ENCODE measurements around the gene SMIM22. TPM values are rescaled to one million over a fixed set of nuclear protein-coding genes. Genes with fewer than 3 reads are reported as not detected.

Gene SMIM22
- total and polyA plus RNA-seq, 7 donors, result 0.32 TPM; not detected in 6

DNA sequence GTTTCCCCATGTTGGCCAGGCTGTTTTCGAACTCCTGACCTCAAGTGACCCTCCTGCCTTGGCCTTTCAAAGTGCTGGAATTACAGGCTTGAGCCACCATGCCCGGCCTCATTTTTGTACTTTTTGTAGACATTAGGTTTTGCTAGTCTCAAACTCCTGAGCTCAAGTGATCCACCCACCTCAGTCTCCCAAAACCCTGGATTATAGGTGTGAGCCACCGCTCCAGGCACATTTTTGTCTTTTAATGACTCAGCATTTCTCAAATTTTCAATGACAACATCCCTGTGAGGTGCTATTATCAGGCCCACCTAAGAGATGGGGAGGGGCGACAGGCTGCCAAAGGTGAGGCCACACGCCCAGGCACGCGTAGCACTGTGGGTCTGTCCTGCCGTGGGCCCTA, 8.1 kb upstream of the SMIM22 start:
- Histone ChIP-seq H3K9me3 (no peaks in the 10 kb centered on the region), H3K36me3 (ENCODE audit: insufficient read depth in 1 of 2, low read depth in 1 of 2) (no peaks in the 10 kb centered on the region), H3K4me3 (no peak overlapping the region), H3K27ac (no peak overlapping the region), H3K27me3 (ENCODE audit: insufficient read depth in 3 of 3, low read length in 2 of 3) (no peaks in the 10 kb centered on the region), H3K4me1 (no peaks in the 10 kb centered on the region)
- DNase-seq, result no peak
- intact Hi-C loops (cut with DNase I), result no loop called here
- TF ChIP-seq, protein P1, sequence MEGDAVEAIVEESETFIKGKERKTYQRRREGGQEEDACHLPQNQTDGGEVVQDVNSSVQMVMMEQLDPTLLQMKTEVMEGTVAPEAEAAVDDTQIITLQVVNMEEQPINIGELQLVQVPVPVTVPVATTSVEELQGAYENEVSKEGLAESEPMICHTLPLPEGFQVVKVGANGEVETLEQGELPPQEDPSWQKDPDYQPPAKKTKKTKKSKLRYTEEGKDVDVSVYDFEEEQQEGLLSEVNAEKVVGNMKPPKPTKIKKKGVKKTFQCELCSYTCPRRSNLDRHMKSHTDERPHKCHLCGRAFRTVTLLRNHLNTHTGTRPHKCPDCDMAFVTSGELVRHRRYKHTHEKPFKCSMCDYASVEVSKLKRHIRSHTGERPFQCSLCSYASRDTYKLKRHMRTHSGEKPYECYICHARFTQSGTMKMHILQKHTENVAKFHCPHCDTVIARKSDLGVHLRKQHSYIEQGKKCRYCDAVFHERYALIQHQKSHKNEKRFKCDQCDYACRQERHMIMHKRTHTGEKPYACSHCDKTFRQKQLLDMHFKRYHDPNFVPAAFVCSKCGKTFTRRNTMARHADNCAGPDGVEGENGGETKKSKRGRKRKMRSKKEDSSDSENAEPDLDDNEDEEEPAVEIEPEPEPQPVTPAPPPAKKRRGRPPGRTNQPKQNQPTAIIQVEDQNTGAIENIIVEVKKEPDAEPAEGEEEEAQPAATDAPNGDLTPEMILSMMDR (IDR thresholded peaks at IDR 0.05), result no peak
- 92 to 96% (median 96%) methylated on average over 8 of the region's 8 CpGs for WGBS, 3 donors
- ATAC-seq, result peak in 1 of 4 donors; percentile 18

DNA sequence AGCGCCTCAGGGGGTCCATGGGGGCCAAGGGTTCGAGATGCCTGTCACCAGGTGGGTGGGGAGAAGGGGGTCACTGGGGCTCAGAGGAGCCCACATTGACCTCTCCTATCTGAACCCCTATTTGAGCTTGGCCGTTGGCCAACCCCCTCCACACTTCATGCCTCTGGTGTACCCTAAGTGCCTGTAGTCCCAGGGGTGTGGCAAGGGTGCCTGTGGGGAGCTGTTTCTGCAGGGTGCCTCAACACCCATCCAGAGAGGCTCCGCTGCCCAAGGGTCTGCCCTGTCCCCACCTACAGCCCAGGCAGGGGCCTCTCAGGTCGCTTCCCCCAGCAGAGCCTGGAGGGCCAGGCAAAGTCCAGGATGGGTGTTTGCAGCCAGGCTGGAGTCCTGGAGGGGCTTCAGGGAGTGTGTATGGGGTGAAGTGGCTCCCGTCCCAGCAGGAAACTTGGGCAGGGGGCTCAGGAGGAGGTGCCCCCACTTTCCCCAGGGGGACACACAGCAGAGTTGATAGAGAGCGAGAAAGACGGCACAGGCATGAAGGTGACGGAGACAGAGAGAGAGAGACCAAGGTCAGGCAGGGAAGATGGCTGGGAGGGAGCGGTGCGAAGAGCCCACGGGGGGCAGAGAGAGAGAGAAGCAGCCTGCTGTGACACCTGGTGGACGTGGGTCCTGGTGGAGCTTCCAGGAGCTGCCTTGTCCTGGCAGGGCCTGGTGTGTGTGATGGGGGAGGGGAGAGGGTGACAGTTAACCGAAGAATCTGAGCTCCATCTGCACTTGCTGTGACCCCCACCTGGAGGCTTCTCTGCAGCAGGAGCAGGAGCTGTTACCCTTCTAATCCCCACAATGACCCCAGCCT, 7.3 kb upstream of the SMIM22 start, which contains the start of gene SEPTIN12:
SEPTIN12 (minus strand) TSS at position 719 of the 856 bp plus-strand sequence; CDS start at position 19, 700 bp downstream.
- ATAC-seq (peak in 1 of 4 donors; percentile 26), DNase-seq (no peak)
- no peaks in the 10 kb centered on the region for H3K9me3 ChIP-seq
- no peak within 1 kb of the TSS for H3K27ac ChIP-seq
- H3K36me3 ChIP-seq (ENCODE audit: insufficient read depth in 1 of 2, low read depth in 1 of 2), result no peaks in the 10 kb centered on the region
- no peaks in the 10 kb centered on the region for H3K27me3 ChIP-seq (ENCODE audit: insufficient read depth in 3 of 3, low read length in 2 of 3)
- H3K4me1 ChIP-seq, result no peaks in the 10 kb centered on the region
- WGBS, 3 donors, result 70 to 76% (median 73%) methylated on average over 13 to 14 of the region's 14 CpGs
- intact Hi-C loops (cut with DNase I), result no loop called here
- no peak within 1 kb of the TSS for H3K4me3 ChIP-seq
- TF ChIP-seq, protein P1 (IDR thresholded peaks at IDR 0.05), result no peak

DNA sequence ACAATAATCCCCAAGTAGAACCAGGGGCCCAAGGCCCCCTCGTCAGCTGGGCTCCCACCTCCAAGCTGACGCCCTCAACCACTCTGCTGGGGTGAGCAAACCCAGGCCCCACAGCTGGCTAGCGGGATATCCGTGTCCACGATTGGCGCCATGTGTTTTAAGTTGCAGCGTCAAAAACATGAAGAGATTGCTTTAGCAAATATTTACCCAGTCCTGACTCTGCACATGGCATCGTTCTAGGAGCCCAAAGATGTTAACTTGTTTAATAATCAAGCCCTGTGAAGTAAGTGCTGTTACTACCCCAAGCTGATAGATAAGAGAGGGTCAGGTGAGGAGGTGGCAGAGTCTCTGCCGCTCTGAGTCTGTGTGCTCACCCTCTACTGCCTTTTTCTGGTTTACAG, 6.7 kb upstream of the SMIM22 start:
- ATAC-seq (no peak), DNase-seq (no peak)
- Histone ChIP-seq H3K4me1 (no peaks in the 10 kb centered on the region), H3K9me3 (no peaks in the 10 kb centered on the region), H3K27ac (no peak overlapping the region), H3K27me3 (ENCODE audit: insufficient read depth in 3 of 3, low read length in 2 of 3) (no peaks in the 10 kb centered on the region), H3K36me3 (ENCODE audit: insufficient read depth in 1 of 2, low read depth in 1 of 2) (no peaks in the 10 kb centered on the region), H3K4me3 (no peak overlapping the region)
- WGBS, 3 donors, result 57 to 70% (median 58%) methylated on average over 9 of the region's 9 CpGs
- TF ChIP-seq, protein P1 (IDR thresholded peaks at IDR 0.05), result no peak
- intact Hi-C loops (cut with DNase I), result no loop called here

DNA sequence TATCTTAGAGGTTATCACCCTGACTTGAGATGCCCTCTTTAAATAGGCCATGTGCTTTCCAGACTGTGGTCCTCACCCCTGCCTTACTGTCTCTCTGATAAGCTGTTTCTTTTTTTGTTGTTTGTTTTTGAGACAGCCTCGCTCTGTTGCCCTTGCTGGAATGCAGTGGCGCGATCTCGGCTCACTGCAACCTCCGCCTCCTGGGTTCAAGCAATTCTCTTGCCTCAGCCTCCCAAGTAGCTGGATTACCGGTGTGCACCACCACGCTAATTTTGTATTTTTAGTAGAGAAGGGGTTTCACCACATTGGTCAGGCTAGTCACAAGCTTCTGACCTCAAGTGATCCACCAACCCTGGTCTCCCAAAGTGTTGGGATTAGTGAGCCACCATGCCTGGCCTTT, 6.3 kb upstream of the SMIM22 start:
- Histone ChIP-seq H3K9me3 (no peaks in the 10 kb centered on the region), H3K4me1 (no peaks in the 10 kb centered on the region), H3K27me3 (ENCODE audit: insufficient read depth in 3 of 3, low read length in 2 of 3) (no peaks in the 10 kb centered on the region), H3K4me3 (no peak overlapping the region), H3K27ac (no peak overlapping the region), H3K36me3 (ENCODE audit: insufficient read depth in 1 of 2, low read depth in 1 of 2) (no peaks in the 10 kb centered on the region)
- TF ChIP-seq, protein P1 (IDR thresholded peaks at IDR 0.05), result no peak
- ATAC-seq (no peak), DNase-seq (no peak)
- WGBS, 3 donors, result 90 to 92% (median 91%) methylated on average over 7 of the region's 7 CpGs
- intact Hi-C loops (cut with DNase I), result no loop called here

Data from psoas muscle (tissue), 8 donors.